Natural killer cell (primary cell): ENCODE results near the gene AOAH. TPM values are rescaled to one million over a fixed set of nuclear protein-coding genes. Genes with fewer than 3 reads are reported as not detected.
A peak's percentile ranks its signal among the peaks of the same experiment; 100 is the strongest.

ENCODE experiments used
- ATAC-seq, 3 donors: fragments of 150-1000 bp in 2 of 3; fragments of 200-7000 bp in 1 of 3; cut with Tn5 transposase; 1 replicate in 1 of 3; 2 replicates in 2 of 3; pipeline ENCODE4 v1.10.0; 2021; ENCODE audit warnings: mild to moderate bottlenecking in 2 of 3, moderate library complexity in 2 of 3
- DNase-seq, 2 donors: peaks; one replicate each; pipeline versions ENCODE4 v3.0.0 to v3.0.0-alpha.2; 2013 to 2021; ENCODE audit warnings: mixed read lengths in 1 of 2
- H3K27ac ChIP-seq: one replicate; pipeline ENCODE4 v1.5.1; 2013; ENCODE audit warnings: mild to moderate bottlenecking, low read length
- H3K27me3 ChIP-seq: one replicate; pipeline ENCODE4 v1.6.1; 2013; ENCODE audit warnings: low read length; ENCODE audit not compliant: control insufficient read depth, insufficient read depth
- H3K36me3 ChIP-seq: one replicate; pipeline ENCODE4 v1.6.1; 2013; ENCODE audit warnings: low read length; ENCODE audit not compliant: control insufficient read depth, insufficient read depth
- H3K4me1 ChIP-seq: one replicate; pipeline ENCODE4 v1.6.1; 2013; ENCODE audit warnings: low read length; ENCODE audit not compliant: control insufficient read depth, insufficient read depth
- H3K4me3 ChIP-seq: one replicate; pipeline ENCODE4 v1.5.1; 2013; ENCODE audit warnings: low read length
- H3K9me3 ChIP-seq: one replicate; pipeline ENCODE4 v1.6.1; 2013; ENCODE audit warnings: low read length; ENCODE audit not compliant: control insufficient read depth, insufficient read depth
- H3K27ac Mint-ChIP-seq, 2 donors: one replicate each; pipeline ENCODE4 v1.8.0; 2022; ENCODE audit warnings: mild to moderate bottlenecking in 2 of 2, mixed read lengths in 2 of 2, moderate library complexity in 1 of 2
- H3K27me3 Mint-ChIP-seq, 2 donors: one replicate each; pipeline ENCODE4 v1.8.0; 2022; ENCODE audit warnings: low read depth in 2 of 2, mixed read lengths in 2 of 2
- H3K36me3 Mint-ChIP-seq: one replicate; pipeline ENCODE4 v1.8.0; 2022; ENCODE audit warnings: mixed read lengths
- H3K4me1 Mint-ChIP-seq, 2 donors: one replicate each; pipeline ENCODE4 v1.8.0; 2022; ENCODE audit warnings: mixed read lengths in 2 of 2
- H3K4me3 Mint-ChIP-seq: one replicate; pipeline ENCODE4 v1.8.0; 2022; ENCODE audit warnings: mild to moderate bottlenecking, moderate library complexity, mixed read lengths
- H3K9me3 Mint-ChIP-seq, 2 donors: one replicate each; pipeline ENCODE4 v1.8.0; 2022; ENCODE audit warnings: mixed read lengths in 2 of 2
- CTCF ChIP-seq: fragments of 200-600 bp; IDR thresholded peaks from one replicate; pipeline ENCODE4 v1.8.0; 2022; ENCODE audit warnings: antibody characterized with exemption
- WGBS: methylation state at CpG from one replicate; pipeline ENCODE4 v1.1.7; 2013; ENCODE audit warnings: missing lambda C conversion rate; ENCODE audit not compliant: insufficient coverage; 5-methylcytosine and 5-hydroxymethylcytosine counted together
- intact Hi-C: fragments of 100-400 bp; cut with micrococcal nuclease; formaldehyde crosslinking; loops from one replicate; pipeline ENCODE4 v1.14.2; 2022
- total RNA-seq, 4 donors: library from RNA; stranded (reverse); fragments of 120-200 nt in 1 of 4; gene quantifications; one replicate each; pipeline versions ENCODE4 v1.2.3 to v1.2.4, GENCODE V29; 2013 to 2022

The AOAH gene
- total RNA-seq, 3 donors from 2014 or later (not counting 1 experiment from before 2014, with no cell fraction given): 263 to 403 (median 312) TPM

GRCh38 chr7:36475011-36475342 is 249.3 kb downstream of the AOAH start:
- Histone ChIP-seq H3K27ac (no peak overlapping the region), H3K4me3 (no peak overlapping the region), H3K27me3 (no peaks in the 10 kb centered on the region), H3K4me1 (peaks cover 7% of the 10 kb centered on the region), H3K36me3 (no peaks in the 10 kb centered on the region), H3K9me3 (no peaks in the 10 kb centered on the region)
- Mint-ChIP-seq H3K4me3 (no peak overlapping the region), H3K27ac (no peak overlapping the region), H3K4me1 (peaks cover 9 to 11% of the 10 kb centered on the region in 2 donors), H3K36me3 (peaks cover 12% of the 10 kb centered on the region), H3K9me3 (no peaks in the 10 kb centered on the region), H3K27me3 (peaks cover 0 to 4% of the 10 kb centered on the region in 2 donors)
- intact Hi-C loops: no loop called here
- ATAC-seq (no peak), DNase-seq (no peak)
- TF ChIP-seq CTCF: no peak

GRCh38 chr7:36474283-36475010 is 249.8 kb downstream of the AOAH start:
- no peaks in the 10 kb centered on the region for H3K27me3 Mint-ChIP-seq
- H3K27ac ChIP-seq: no peak overlapping the region
- H3K27ac Mint-ChIP-seq: no peak overlapping the region
- intact Hi-C loops: no loop called here
- no peaks in the 10 kb centered on the region for H3K27me3 ChIP-seq
- H3K4me1 Mint-ChIP-seq: peaks cover 9 to 11% of the 10 kb centered on the region in 2 donors
- ATAC-seq (peak in 2 of 3 donors; percentile 18 to 34), DNase-seq (no peak)
- H3K9me3 ChIP-seq: no peaks in the 10 kb centered on the region
- peaks cover 7% of the 10 kb centered on the region for H3K4me1 ChIP-seq
- no peak overlapping the region for H3K4me3 ChIP-seq
- no peaks in the 10 kb centered on the region for H3K36me3 ChIP-seq
- peaks cover 7% of the 10 kb centered on the region for H3K36me3 Mint-ChIP-seq
- no peak overlapping the region for H3K4me3 Mint-ChIP-seq
- WGBS: 8% methylated on average over 6 of the region's 6 CpGs
- no peak for TF ChIP-seq CTCF
- H3K9me3 Mint-ChIP-seq: no peaks in the 10 kb centered on the region

- no peaks in the 10 kb centered on the region for H3K36me3 ChIP-seq
- H3K4me3 Mint-ChIP-seq: no peak overlapping the region
- peaks cover 7% of the 10 kb centered on the region for H3K4me1 ChIP-seq
- TF ChIP-seq CTCF: peak; percentile 21
- peaks cover 9 to 11% of the 10 kb centered on the region in 2 donors for H3K4me1 Mint-ChIP-seq
- ATAC-seq (peak in 1 of 3 donors; percentile 39), DNase-seq (peak in 1 of 2 donors; percentile 30)
- H3K4me3 ChIP-seq: no peak overlapping the region
- no peaks in the 10 kb centered on the region for H3K36me3 Mint-ChIP-seq
- H3K27ac Mint-ChIP-seq: no peak overlapping the region
- no peak overlapping the region for H3K27ac ChIP-seq
- no peaks in the 10 kb centered on the region for H3K27me3 ChIP-seq
- WGBS: 78% methylated on average over 12 of the region's 12 CpGs
- H3K27me3 Mint-ChIP-seq: no peaks in the 10 kb centered on the region
- H3K9me3 ChIP-seq: no peaks in the 10 kb centered on the region
- no peaks in the 10 kb centered on the region for H3K9me3 Mint-ChIP-seq
- intact Hi-C loops: no loop called here
Measured at GRCh38 chr7:36473454-36474282, 250.6 kb downstream of the AOAH start.
